Mucosa of stomach (tissue), 1 donor: Measurements from ENCODE around the gene ADAMTS18.

ENCODE experiments used
- H3K27me3 ChIP-seq: one replicate; pipeline ENCODE4 v1.7.0; 2013; ENCODE audit warnings: mild to moderate bottlenecking, low read length; ENCODE audit not compliant: control insufficient read depth, insufficient read depth
- H3K36me3 ChIP-seq: one replicate; pipeline ENCODE4 v1.7.0; 2013; ENCODE audit warnings: low read length; ENCODE audit not compliant: control insufficient read depth, insufficient read depth
- H3K4me1 ChIP-seq: one replicate; pipeline ENCODE4 v1.7.0; 2013; ENCODE audit warnings: mild to moderate bottlenecking, low read length; ENCODE audit not compliant: control insufficient read depth, insufficient read depth
- H3K4me3 ChIP-seq: one replicate; pipeline ENCODE4 v1.7.0; 2013; ENCODE audit warnings: low read length
- H3K9ac ChIP-seq: one replicate; pipeline ENCODE4 v1.7.0; 2013; ENCODE audit warnings: mild to moderate bottlenecking, low read length, moderate library complexity
- H3K9me3 ChIP-seq: one replicate; pipeline ENCODE4 v1.7.0; 2013; ENCODE audit warnings: mild to moderate bottlenecking, low read length, moderate library complexity; ENCODE audit not compliant: control insufficient read depth
- donor health status: Pancreatic carcinoma.

The ADAMTS18 gene

GRCh38 chr16:77331043-77331442 is 103.8 kb downstream of the ADAMTS18 start:
- Histone ChIP-seq H3K4me1 (no peaks in the 10 kb centered on the region), H3K9me3 (no peaks in the 10 kb centered on the region), H3K4me3 (no peak overlapping the region), H3K9ac (no peak overlapping the region), H3K27me3 (no peaks in the 10 kb centered on the region), H3K36me3 (no peaks in the 10 kb centered on the region)

GRCh38 chr16:77330332-77331042 is 104.3 kb downstream of the ADAMTS18 start:
- H3K4me3 ChIP-seq = no peak overlapping the region
- no peaks in the 10 kb centered on the region for H3K9me3 ChIP-seq
- no peaks in the 10 kb centered on the region for H3K4me1 ChIP-seq
- no peaks in the 10 kb centered on the region for H3K27me3 ChIP-seq
- H3K36me3 ChIP-seq = no peaks in the 10 kb centered on the region
- H3K9ac ChIP-seq = no peak overlapping the region

DNA sequence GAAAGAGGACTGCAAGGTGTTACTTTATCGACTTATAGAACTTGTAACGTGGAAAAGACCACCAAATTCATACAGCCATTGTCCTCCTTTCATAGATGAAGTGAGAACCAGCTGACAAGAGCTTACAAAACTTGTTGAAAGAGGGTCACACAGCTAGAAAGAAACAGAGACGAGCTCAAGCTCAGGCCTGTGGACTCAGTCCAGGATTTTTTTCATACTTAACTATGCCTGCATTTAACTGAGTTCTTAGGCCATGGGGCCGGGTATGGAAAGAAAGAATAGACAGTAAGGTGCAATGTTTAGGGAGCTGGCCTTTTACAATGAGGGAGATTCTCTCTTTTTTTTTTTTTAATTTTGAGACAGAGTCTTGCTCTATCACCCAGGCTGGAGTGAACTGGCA is 106.1 kb downstream of the ADAMTS18 start:
- H3K4me1 ChIP-seq = no peaks in the 10 kb centered on the region
- no peaks in the 10 kb centered on the region for H3K36me3 ChIP-seq
- H3K27me3 ChIP-seq = no peaks in the 10 kb centered on the region
- H3K9ac ChIP-seq = no peak overlapping the region
- H3K4me3 ChIP-seq = no peak overlapping the region
- no peaks in the 10 kb centered on the region for H3K9me3 ChIP-seq

GRCh38 chr16:77328274-77328673 is 106.6 kb downstream of the ADAMTS18 start:
- Histone ChIP-seq H3K9ac (no peak overlapping the region), H3K9me3 (no peaks in the 10 kb centered on the region), H3K4me3 (no peak overlapping the region), H3K27me3 (no peaks in the 10 kb centered on the region), H3K4me1 (no peaks in the 10 kb centered on the region), H3K36me3 (no peaks in the 10 kb centered on the region)

- H3K27me3 ChIP-seq = no peaks in the 10 kb centered on the region
- H3K9ac ChIP-seq = no peak overlapping the region
- H3K4me1 ChIP-seq = no peaks in the 10 kb centered on the region
- H3K36me3 ChIP-seq = no peaks in the 10 kb centered on the region
- no peak overlapping the region for H3K4me3 ChIP-seq
- no peaks in the 10 kb centered on the region for H3K9me3 ChIP-seq
Measured at GRCh38 chr16:77327717-77328116, 107.1 kb downstream of the ADAMTS18 start.

- H3K4me1 ChIP-seq = no peaks in the 10 kb centered on the region
- H3K36me3 ChIP-seq = no peaks in the 10 kb centered on the region
- H3K27me3 ChIP-seq = no peaks in the 10 kb centered on the region
- H3K9me3 ChIP-seq = no peaks in the 10 kb centered on the region
- no peak overlapping the region for H3K9ac ChIP-seq
- H3K4me3 ChIP-seq = no peak overlapping the region
Measured at GRCh38 chr16:77324729-77325128, 110.1 kb downstream of the ADAMTS18 start.

DNA sequence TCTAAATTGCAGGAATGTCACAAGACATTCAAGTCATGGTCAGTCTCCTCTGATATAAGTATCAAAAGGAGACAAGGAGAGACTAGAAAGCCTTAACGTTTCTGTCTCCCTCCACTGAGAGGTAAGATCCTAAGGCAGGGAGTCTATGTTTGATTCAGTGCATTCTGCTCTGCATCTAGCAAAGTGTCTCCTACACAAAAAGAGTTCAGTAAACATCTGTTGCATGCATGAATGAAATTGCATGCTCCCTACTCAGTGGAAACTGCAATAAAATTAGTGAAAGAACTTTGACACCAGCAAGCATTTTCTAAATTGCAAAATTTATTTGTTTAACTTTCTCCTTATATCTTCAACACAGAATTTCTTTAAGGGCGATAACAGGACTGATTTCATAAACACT is 111.1 kb downstream of the ADAMTS18 start:
- no peaks in the 10 kb centered on the region for H3K4me1 ChIP-seq
- no peak overlapping the region for H3K9ac ChIP-seq
- H3K27me3 ChIP-seq = no peaks in the 10 kb centered on the region
- H3K9me3 ChIP-seq = no peaks in the 10 kb centered on the region
- H3K4me3 ChIP-seq = no peak overlapping the region
- H3K36me3 ChIP-seq = no peaks in the 10 kb centered on the region

GRCh38 chr16:77322757-77323156 is 112.1 kb downstream of the ADAMTS18 start:
- Histone ChIP-seq H3K9me3 (no peaks in the 10 kb centered on the region), H3K4me1 (no peaks in the 10 kb centered on the region), H3K9ac (no peak overlapping the region), H3K36me3 (no peaks in the 10 kb centered on the region), H3K4me3 (no peak overlapping the region), H3K27me3 (peaks cover under 1% of the 10 kb centered on the region)

DNA sequence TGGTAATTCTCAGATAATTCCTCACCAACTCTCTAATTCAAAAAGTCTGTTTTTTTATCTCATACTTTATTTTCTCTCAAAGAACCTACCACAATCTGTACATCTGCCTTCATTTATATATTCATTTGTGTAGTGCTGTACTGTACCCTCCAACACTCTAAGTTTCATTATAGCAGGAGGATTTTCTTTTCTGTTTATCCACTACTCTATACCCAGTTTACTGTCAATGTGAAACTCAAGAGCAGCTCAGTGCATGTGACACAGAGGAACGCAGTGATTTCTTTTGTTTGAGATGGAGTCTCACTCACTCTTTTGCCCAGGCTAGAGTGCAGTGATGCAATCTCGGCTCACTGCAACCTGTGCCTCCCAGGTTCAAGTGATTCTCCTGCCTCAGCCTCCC is 117.8 kb downstream of the ADAMTS18 start:
- no peaks in the 10 kb centered on the region for H3K36me3 ChIP-seq
- no peaks in the 10 kb centered on the region for H3K4me1 ChIP-seq
- no peak overlapping the region for H3K9ac ChIP-seq
- H3K27me3 ChIP-seq = peaks cover 9% of the 10 kb centered on the region
- H3K9me3 ChIP-seq = no peaks in the 10 kb centered on the region
- no peak overlapping the region for H3K4me3 ChIP-seq

DNA sequence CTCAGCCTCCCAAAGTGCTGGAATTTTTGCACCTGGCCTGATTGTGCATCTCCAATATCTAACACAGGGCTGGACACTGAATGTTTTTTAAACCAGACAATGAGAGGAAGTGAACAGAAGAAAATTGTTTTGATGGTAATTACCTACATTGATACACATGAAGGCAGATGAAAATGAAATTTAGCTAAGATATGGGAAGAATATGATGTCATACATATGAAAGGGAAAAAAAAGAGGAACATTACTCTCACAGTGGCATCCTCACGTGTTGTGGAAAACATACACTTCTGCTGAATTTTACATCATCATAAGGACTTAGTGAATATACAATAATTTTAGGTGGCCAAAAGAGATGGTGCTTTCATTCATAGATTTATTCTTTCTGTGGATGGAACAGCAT is 124.0 kb downstream of the ADAMTS18 start:
- Histone ChIP-seq H3K27me3 (peaks cover 27% of the 10 kb centered on the region), H3K4me1 (no peaks in the 10 kb centered on the region), H3K9me3 (no peaks in the 10 kb centered on the region), H3K36me3 (no peaks in the 10 kb centered on the region), H3K4me3 (no peak overlapping the region), H3K9ac (no peak overlapping the region)

DNA sequence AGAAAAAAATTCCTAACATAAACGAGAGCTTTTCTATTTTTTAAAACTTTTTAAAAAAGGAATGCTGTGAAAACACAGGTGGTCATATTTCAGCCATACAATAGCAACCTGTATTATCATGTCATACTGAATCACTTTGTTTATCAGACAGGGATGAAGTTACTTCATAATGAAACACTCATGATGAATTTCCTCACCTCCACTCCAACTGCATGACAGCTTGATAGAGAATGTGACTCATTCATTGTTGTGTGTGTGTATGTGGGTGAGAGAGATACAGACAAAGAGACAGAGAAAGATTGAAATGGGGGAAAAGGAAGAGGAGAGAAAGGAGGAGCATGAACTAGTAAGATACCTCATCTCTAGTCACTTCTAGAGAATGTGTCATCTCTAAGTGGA is 126.7 kb downstream of the ADAMTS18 start:
- H3K9me3 ChIP-seq = no peaks in the 10 kb centered on the region
- no peak overlapping the region for H3K4me3 ChIP-seq

DNA sequence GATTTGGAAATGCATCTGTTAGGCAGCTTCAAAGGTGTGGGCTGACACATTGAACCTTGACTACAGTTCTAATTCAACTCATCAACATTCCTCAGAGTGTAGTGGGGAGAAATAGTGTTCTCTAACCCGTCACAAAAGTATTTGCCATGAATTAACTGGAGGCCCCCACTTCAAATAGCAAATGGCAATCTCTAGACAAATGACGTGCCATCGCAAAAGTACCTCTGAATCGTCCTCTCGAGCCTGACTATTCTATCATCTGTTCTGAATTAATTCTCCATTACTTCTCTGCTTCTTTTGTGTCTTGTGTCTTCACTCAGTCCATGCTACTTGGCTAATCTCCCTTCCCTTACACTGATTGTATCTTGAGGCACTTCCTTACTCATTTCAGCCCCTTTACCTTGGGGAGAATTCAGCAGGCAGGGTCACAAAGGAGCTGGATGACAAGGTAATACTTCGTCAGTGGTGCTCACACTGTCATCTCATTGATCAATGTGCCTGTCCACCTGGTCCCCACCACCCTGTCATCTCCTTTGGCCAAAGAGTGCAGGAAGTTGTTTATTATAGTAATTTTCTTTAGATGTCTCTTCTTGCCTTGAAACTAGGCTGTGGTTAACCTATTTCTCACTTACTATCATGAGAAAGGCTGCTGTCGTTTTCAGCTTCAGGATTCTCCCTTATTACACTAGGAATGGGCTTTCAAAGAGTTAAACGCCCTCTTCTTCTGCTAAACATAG is 127.2 kb downstream of the ADAMTS18 start:
- Histone ChIP-seq H3K27me3 (peaks cover 30% of the 10 kb centered on the region), H3K4me1 (no peaks in the 10 kb centered on the region), H3K9ac (no peak overlapping the region), H3K4me3 (no peak overlapping the region), H3K36me3 (no peaks in the 10 kb centered on the region), H3K9me3 (no peaks in the 10 kb centered on the region)

More for the DNA sequence above, 126.7 kb downstream of the ADAMTS18 start:
- Histone ChIP-seq H3K27me3 (peaks cover 29% of the 10 kb centered on the region), H3K9ac (no peak overlapping the region), H3K4me1 (no peaks in the 10 kb centered on the region), H3K36me3 (no peaks in the 10 kb centered on the region)
